Breast epithelium (tissue), 4 donors: ENCODE results near the gene HERC3. TPM values are rescaled to one million over a fixed set of nuclear protein-coding genes. Genes with fewer than 3 reads are reported as not detected.

Experiments
- DNase-seq, 2 donors: peaks; one replicate each; pipeline ENCODE4 v3.0.0-alpha.2; 2019; ENCODE audit warnings: low spot score in 2 of 2
- H3K27ac ChIP-seq, 2 donors: fragments of 200-600 bp; sonication (generic) in 1 of 2; one replicate each; pipeline ENCODE4 v1.5.1; 2016 to 2019; ENCODE audit warnings: mild to moderate bottlenecking in 1 of 2
- H3K27me3 ChIP-seq, 2 donors: fragments of 200-600 bp; sonication (generic) in 1 of 2; one replicate each; pipeline versions ENCODE4 v1.5.1 to v1.6.0; 2017 to 2019; ENCODE audit warnings: control low read depth in 1 of 2, mild to moderate bottlenecking in 1 of 2
- H3K36me3 ChIP-seq: fragments of 200-600 bp; one replicate; pipeline ENCODE4 v1.5.1; 2019
- H3K4me1 ChIP-seq, 2 donors: fragments of 200-600 bp; sonication (generic); one replicate each; pipeline ENCODE4 v1.5.1; 2016 to 2019; ENCODE audit warnings: control low read depth in 1 of 2
- H3K4me3 ChIP-seq, 3 donors: fragments of 200-600 bp; sonication (generic); 1 replicate in 2 of 3; 2 replicates in 1 of 3; pipeline ENCODE4 v1.5.1; 2016 to 2019; ENCODE audit warnings: mild to moderate bottlenecking in 3 of 3, moderate library complexity in 2 of 3
- H3K9me3 ChIP-seq, 2 donors: fragments of 200-600 bp; sonication (generic) in 1 of 2; one replicate each; pipeline ENCODE4 v1.5.1; 2016 to 2019; ENCODE audit warnings: control low read depth in 1 of 2
- CTCF ChIP-seq, 3 donors: fragments of 450-650 bp; IDR thresholded peaks; one replicate each; pipeline ENCODE4 v1.5.1; 2016 to 2017; ENCODE audit warnings: antibody characterized with exemption in 3 of 3, mild to moderate bottlenecking in 3 of 3, moderate library complexity in 3 of 3
- POLR2A ChIP-seq: fragments of 450-650 bp; IDR thresholded peaks from one replicate; pipeline ENCODE4 v1.6.1; 2016; ENCODE audit warnings: antibody characterized with exemption, mild to moderate bottlenecking, moderate library complexity
- POLR2AphosphoS5 ChIP-seq, 3 donors: sonication (generic); formaldehyde crosslinking; IDR thresholded peaks; one replicate each; pipeline ENCODE4 v1.6.1; 2017; ENCODE audit warnings: antibody characterized with exemption in 3 of 3
- intact Hi-C: fragments of 100-400 bp; cut with DNase I; formaldehyde crosslinking; loops from one replicate; pipeline ENCODE4 v1.15.1; 2023; ENCODE audit warnings: low total_unique reads
- total RNA-seq, 3 donors: library from RNA; depleted of rRNA; stranded (reverse); fragments of >200 nt; gene quantifications; one replicate each; pipeline ENCODE4 v1.1.0, GENCODE V29; 2016

HERC3 gene
- total RNA-seq, 3 donors from 2014 or later: 34.1 to 60.9 (median 35.4) TPM

GRCh38 chr4:88575186-88575585 is 17.1 kb upstream of the HERC3 start:
- no peaks in the 10 kb centered on the region for H3K36me3 ChIP-seq
- H3K4me1 ChIP-seq: no peaks in the 10 kb centered on the region
- H3K27ac ChIP-seq: no peak overlapping the region
- no peak overlapping the region for H3K4me3 ChIP-seq
- intact Hi-C loops: no loop called here
- no peaks in the 10 kb centered on the region for H3K27me3 ChIP-seq
- no peak for TF ChIP-seq POLR2AphosphoS5 (IDR thresholded peaks at IDR 0.05)
- no peak for DNase-seq
- no peaks in the 10 kb centered on the region for H3K9me3 ChIP-seq

GRCh38 chr4:88582493-88582892 is 9.8 kb upstream of the HERC3 start:
- Histone ChIP-seq H3K9me3 (no peaks in the 10 kb centered on the region), H3K27me3 (no peaks in the 10 kb centered on the region), H3K36me3 (no peaks in the 10 kb centered on the region), H3K4me3 (no peak overlapping the region), H3K27ac (no peak overlapping the region), H3K4me1 (no peaks in the 10 kb centered on the region)
- TF ChIP-seq POLR2AphosphoS5 (IDR thresholded peaks at IDR 0.05) (no peak), CTCF (IDR thresholded peaks at IDR 0.05) (no peak), POLR2A (no peak)
- DNase-seq: no peak
- intact Hi-C loops: no loop called here

GRCh38 chr4:88583631-88584470 is 8.4 kb upstream of the HERC3 start:
- no peak for DNase-seq
- no peaks in the 10 kb centered on the region for H3K4me1 ChIP-seq
- no peaks in the 10 kb centered on the region for H3K9me3 ChIP-seq
- H3K27ac ChIP-seq: no peak overlapping the region
- no peak overlapping the region for H3K4me3 ChIP-seq
- H3K27me3 ChIP-seq: no peaks in the 10 kb centered on the region
- H3K36me3 ChIP-seq: no peaks in the 10 kb centered on the region
- intact Hi-C loops: no loop called here
- TF ChIP-seq CTCF (IDR thresholded peaks at IDR 0.05): no peak
- TF ChIP-seq POLR2AphosphoS5 (IDR thresholded peaks at IDR 0.05): no peak
- TF ChIP-seq POLR2A: no peak

- Histone ChIP-seq H3K36me3 (no peaks in the 10 kb centered on the region), H3K9me3 (no peaks in the 10 kb centered on the region), H3K27me3 (no peaks in the 10 kb centered on the region), H3K4me3 (no peak overlapping the region), H3K27ac (no peak overlapping the region), H3K4me1 (no peaks in the 10 kb centered on the region)
- intact Hi-C loops: no loop called here
- no peak for DNase-seq
- TF ChIP-seq POLR2AphosphoS5 (IDR thresholded peaks at IDR 0.05): no peak
- TF ChIP-seq POLR2A: no peak
- no peak for TF ChIP-seq CTCF (IDR thresholded peaks at IDR 0.05)
Observed at GRCh38 chr4:88584471-88584900, 7.8 kb upstream of the HERC3 start.

GRCh38 chr4:88585917-88586316 is 6.4 kb upstream of the HERC3 start:
- no peaks in the 10 kb centered on the region for H3K36me3 ChIP-seq
- H3K4me1 ChIP-seq: no peaks in the 10 kb centered on the region
- no peak for TF ChIP-seq POLR2AphosphoS5 (IDR thresholded peaks at IDR 0.05)
- TF ChIP-seq CTCF (IDR thresholded peaks at IDR 0.05): no peak
- no peak for TF ChIP-seq POLR2A
- intact Hi-C loops: no loop called here
- no peak for DNase-seq
- H3K4me3 ChIP-seq: no peak overlapping the region
- H3K27me3 ChIP-seq: no peaks in the 10 kb centered on the region
- no peak overlapping the region for H3K27ac ChIP-seq
- H3K9me3 ChIP-seq: no peaks in the 10 kb centered on the region
